Measurements from ENCODE around the gene GUK1. TPM values are rescaled to one million over a fixed set of nuclear protein-coding genes. Genes with fewer than 3 reads are reported as not detected.

GUK1 gene
- total RNA-seq, 4 donors from 2014 or later, result 292 to 354 (median 305) TPM

GRCh38 chr1:228154021-228154669, 14.1 kb downstream of the GUK1 start:
- Histone ChIP-seq H3K4me3 (no peak overlapping the region), H3K9me3 (no peaks in the 10 kb centered on the region), H3K27ac (replicated peaks in 1 of 4) (no peak overlapping the region), H3K27me3 (no peaks in the 10 kb centered on the region), H3K4me1 (peaks cover 31 to 63% (median 48%) of the 10 kb centered on the region in 4 donors), H3K36me3 (peaks cover 0 to 7% (median 2%) of the 10 kb centered on the region in 4 donors)
- intact Hi-C loops (cut with DNase I), result no loop called here
- no peak for DNase-seq (ENCODE audit: extremely low spot score)
- 92% methylated on average over 11 of the region's 11 CpGs for WGBS
- no peak for TF ChIP-seq POLR2A (IDR thresholded peaks at IDR 0.05; ENCODE audit: low read depth)
- no peak for TF ChIP-seq CTCF (IDR thresholded peaks at IDR 0.05)
- TF ChIP-seq EP300 (IDR thresholded peaks at IDR 0.05), result no peak
- TF ChIP-seq POLR2AphosphoS5 (IDR thresholded peaks at IDR 0.05), result no peak

- Histone ChIP-seq H3K27ac (replicated peaks in 1 of 4) (no peak overlapping the region), H3K9me3 (no peaks in the 10 kb centered on the region), H3K4me1 (peaks cover 23 to 61% (median 44%) of the 10 kb centered on the region in 4 donors), H3K4me3 (no peak overlapping the region), H3K36me3 (peaks cover 0 to 7% (median 0%) of the 10 kb centered on the region in 4 donors), H3K27me3 (no peaks in the 10 kb centered on the region)
- no peak for DNase-seq (ENCODE audit: extremely low spot score)
- 90% methylated on average over 20 of the region's 20 CpGs for WGBS
- intact Hi-C loops (cut with DNase I), result no loop called here
- TF ChIP-seq CTCF (IDR thresholded peaks at IDR 0.05), result no peak
- no peak for TF ChIP-seq POLR2A (IDR thresholded peaks at IDR 0.05; ENCODE audit: low read depth)
- no peak for TF ChIP-seq POLR2AphosphoS5 (IDR thresholded peaks at IDR 0.05)
- no peak for TF ChIP-seq EP300 (IDR thresholded peaks at IDR 0.05)
Observed at GRCh38 chr1:228154670-228155571, 14.8 kb downstream of the GUK1 start.

- WGBS, result 89% methylated on average over 8 of the region's 16 CpGs
- peaks cover 0 to 7% (median 0%) of the 10 kb centered on the region in 4 donors for H3K36me3 ChIP-seq
- intact Hi-C loops (cut with DNase I), result no loop called here
- H3K9me3 ChIP-seq, result no peaks in the 10 kb centered on the region
- DNase-seq (ENCODE audit: extremely low spot score), result no peak
- H3K4me1 ChIP-seq, result peaks cover 14 to 54% (median 39%) of the 10 kb centered on the region in 4 donors
- TF ChIP-seq POLR2A (IDR thresholded peaks at IDR 0.05; ENCODE audit: low read depth), result no peak
- TF ChIP-seq POLR2AphosphoS5 (IDR thresholded peaks at IDR 0.05), result no peak
- no peak for TF ChIP-seq CTCF (IDR thresholded peaks at IDR 0.05)
- TF ChIP-seq EP300 (IDR thresholded peaks at IDR 0.05), result no peak
- no peak overlapping the region for H3K27ac ChIP-seq (replicated peaks in 1 of 4)
- H3K4me3 ChIP-seq, result no peak overlapping the region
- no peaks in the 10 kb centered on the region for H3K27me3 ChIP-seq
Observed at GRCh38 chr1:228155596-228156514, 15.8 kb downstream of the GUK1 start.

- H3K4me3 ChIP-seq, result no peak overlapping the region
- no peak overlapping the region for H3K27ac ChIP-seq (replicated peaks in 1 of 4)
- H3K27me3 ChIP-seq, result peaks cover 0 to 1% (median 0%) of the 10 kb centered on the region in 4 donors
- H3K36me3 ChIP-seq, result peaks cover 0 to 7% (median 0%) of the 10 kb centered on the region in 4 donors
- H3K4me1 ChIP-seq, result peaks cover 13 to 53% (median 37%) of the 10 kb centered on the region in 4 donors
- no peaks in the 10 kb centered on the region for H3K9me3 ChIP-seq
- no peak for TF ChIP-seq POLR2A (IDR thresholded peaks at IDR 0.05; ENCODE audit: low read depth)
- TF ChIP-seq CTCF (IDR thresholded peaks at IDR 0.05), result no peak
- no peak for TF ChIP-seq EP300 (IDR thresholded peaks at IDR 0.05)
- no peak for TF ChIP-seq POLR2AphosphoS5 (IDR thresholded peaks at IDR 0.05)
- intact Hi-C loops (cut with DNase I), result no loop called here
- no peak for DNase-seq (ENCODE audit: extremely low spot score)
- WGBS, result 72% methylated on average over 7 of the region's 9 CpGs
Observed at GRCh38 chr1:228156515-228156881, 16.4 kb downstream of the GUK1 start.

All from esophagus muscularis mucosa (tissue), 4 donors.